GM18505 (cell line): ENCODE data around the gene SKAP1.

Experiments used
- ATAC-seq: cut with Tn5 transposase; IDR thresholded peaks from one replicate; pipeline ENCODE4 v1.9.1; 2021; ENCODE audit not compliant: unreplicated experiment
- POLR2A ChIP-seq: IDR thresholded peaks from 4 replicates; pipeline ENCODE4 v1.6.1; 2011; ENCODE audit warnings: borderline replicate concordance; ENCODE audit not compliant: insufficient read depth, insufficient read length; ENCODE audit errors: extremely low read depth

Gene SKAP1

GRCh38 chr17:48122665-48123045 lies 307.4 kb downstream of the SKAP1 start:
- no peak for ATAC-seq
- TF ChIP-seq POLR2A, result no peak

GRCh38 chr17:48121923-48122664 lies 307.9 kb downstream of the SKAP1 start:
- ATAC-seq, result no peak
- no peak for TF ChIP-seq POLR2A

- no peak for ATAC-seq
- TF ChIP-seq POLR2A, result peak; percentile 33
Measured at GRCh38 chr17:48113201-48113676, 316.8 kb downstream of the SKAP1 start.

GRCh38 chr17:48111937-48112241 lies 318.1 kb downstream of the SKAP1 start:
- no peak for ATAC-seq
- TF ChIP-seq POLR2A, result peak; percentile 37

GRCh38 chr17:48110761-48111160 lies 319.3 kb downstream of the SKAP1 start:
- ATAC-seq, result no peak
- no peak for TF ChIP-seq POLR2A

GRCh38 chr17:48107137-48108055 lies 322.6 kb downstream of the SKAP1 start, which contains the start of gene SNX11:
SNX11 (plus strand) TSS chr17:48107766; CDS start chr17:48112044, 4,278 bp downstream.
- ATAC-seq, result peak; percentile 74
- TF ChIP-seq POLR2A, result peak; percentile 91

- no peak for TF ChIP-seq POLR2A
- ATAC-seq, result no peak
Measured at GRCh38 chr17:48106802-48107136, 323.2 kb downstream of the SKAP1 start.

- TF ChIP-seq POLR2A, result no peak
- no peak for ATAC-seq
Measured at GRCh38 chr17:48104440-48104839, 325.6 kb downstream of the SKAP1 start.

- no peak for ATAC-seq
- no peak for TF ChIP-seq POLR2A
Measured at GRCh38 chr17:48102798-48103715, 327.0 kb downstream of the SKAP1 start.

GRCh38 chr17:48102043-48102750 lies 327.8 kb downstream of the SKAP1 start:
- no peak for ATAC-seq
- no peak for TF ChIP-seq POLR2A

- no peak for TF ChIP-seq POLR2A
- peak; percentile 84 for ATAC-seq
Measured at GRCh38 chr17:48101012-48101720, 328.8 kb downstream of the SKAP1 start, which contains the start of gene CBX1. CBX1 (minus strand) TSS chr17:48101478; CDS start chr17:48077004, 24,474 bp downstream.

- TF ChIP-seq POLR2A, result no peak
- no peak for ATAC-seq
Measured at GRCh38 chr17:48100591-48101011, 329.4 kb downstream of the SKAP1 start.
